Esophagus mucosa (tissue), 1 donor: ENCODE data around the gene PIK3R2. TPM values are rescaled to one million over a fixed set of nuclear protein-coding genes. Genes with fewer than 3 reads are reported as not detected.
"Not testable (repeated sequence)": the region's sequence is repeated elsewhere in the genome, so short reads cannot be mapped to it uniquely, and the experiment has no call there.

ENCODE experiments used
- ATAC-seq: fragments of 200-7000 bp; cut with Tn5 transposase; one replicate; pipeline ENCODE4 v1.9.1; 2020
- total RNA-seq: library from RNA; stranded (reverse); gene quantifications from one replicate; pipeline ENCODE4 v1.2.4, GENCODE V29; 2023
- donor health status: DM: yes; HTN: yes; CAD: no.

Gene PIK3R2
- total RNA-seq, 1 donor from 2014 or later = 35.6 TPM

DNA sequence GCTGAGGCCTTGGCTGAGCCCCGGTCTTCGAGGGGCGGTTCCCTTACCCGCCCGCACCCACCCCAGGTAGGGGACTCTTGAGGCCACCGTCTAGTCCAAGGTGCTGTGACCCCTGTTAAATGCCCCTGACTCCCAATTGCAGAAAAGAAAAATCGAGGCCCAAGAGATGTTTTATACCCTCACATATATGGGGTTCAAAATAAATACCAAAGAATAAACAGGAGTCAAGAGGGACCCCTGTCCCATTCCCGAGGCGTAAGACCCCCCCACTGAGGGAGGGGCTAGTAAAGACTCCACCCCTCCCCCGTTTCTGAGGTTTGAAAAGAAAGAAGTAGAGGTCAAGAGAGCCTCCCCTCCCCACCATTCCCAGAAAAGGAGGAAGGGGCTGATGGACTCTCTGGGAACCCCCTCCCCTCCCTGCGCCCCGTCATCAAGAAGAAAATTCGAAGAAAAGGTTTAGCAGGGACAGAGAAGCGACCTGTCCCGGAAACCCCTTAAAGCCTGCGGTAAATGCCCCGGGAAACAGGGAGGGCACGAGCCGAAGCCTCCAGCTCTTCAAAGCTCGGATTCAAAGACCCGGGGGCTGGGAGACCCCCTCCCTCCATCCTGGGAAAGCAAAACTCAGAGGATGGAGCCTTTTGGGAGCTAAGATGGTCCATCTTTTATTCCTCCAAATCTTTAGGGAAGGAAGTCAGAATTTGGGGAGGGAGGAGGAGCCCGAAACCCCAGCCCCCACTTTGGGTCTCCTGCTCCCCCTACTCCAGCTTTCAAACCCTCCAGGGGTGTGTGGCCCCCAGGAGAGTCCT is 51.6 kb downstream of the PIK3R2 start:
- ATAC-seq = peak; percentile 1

DNA sequence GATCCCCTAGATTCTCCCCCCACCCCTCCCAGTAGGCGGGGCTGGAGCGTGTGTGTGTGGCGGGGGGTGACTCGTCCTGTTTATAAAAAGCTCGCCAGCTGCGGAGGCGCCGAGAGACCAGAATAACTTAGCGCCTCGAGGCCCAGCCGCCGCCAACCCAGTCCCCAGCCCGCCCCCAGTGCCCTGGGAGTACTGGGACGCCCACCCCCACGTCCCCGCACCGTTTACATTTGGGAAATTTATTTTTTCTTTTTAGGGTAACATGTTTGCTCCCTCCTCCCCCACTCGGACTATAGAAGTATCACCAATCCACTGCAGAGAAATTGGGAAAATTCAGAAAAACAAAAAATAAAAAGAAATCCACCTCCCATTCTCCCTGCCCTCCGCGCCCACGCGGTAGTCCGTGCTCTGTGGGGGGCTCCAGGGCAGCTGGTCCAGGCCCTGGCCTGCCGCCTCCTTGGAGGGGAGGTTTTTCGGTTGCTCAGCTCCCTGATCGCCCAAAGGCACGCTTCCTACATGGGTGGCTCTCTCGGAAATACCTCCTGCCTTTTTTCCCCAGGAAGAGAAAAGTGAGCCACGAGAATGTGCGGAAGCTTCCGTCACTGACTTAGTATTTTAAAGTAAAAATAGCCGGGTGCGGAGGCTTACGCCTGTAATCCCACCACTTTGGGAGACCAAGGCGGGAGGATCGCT is 52.4 kb downstream of the PIK3R2 start:
- ATAC-seq = peak; percentile 6

DNA sequence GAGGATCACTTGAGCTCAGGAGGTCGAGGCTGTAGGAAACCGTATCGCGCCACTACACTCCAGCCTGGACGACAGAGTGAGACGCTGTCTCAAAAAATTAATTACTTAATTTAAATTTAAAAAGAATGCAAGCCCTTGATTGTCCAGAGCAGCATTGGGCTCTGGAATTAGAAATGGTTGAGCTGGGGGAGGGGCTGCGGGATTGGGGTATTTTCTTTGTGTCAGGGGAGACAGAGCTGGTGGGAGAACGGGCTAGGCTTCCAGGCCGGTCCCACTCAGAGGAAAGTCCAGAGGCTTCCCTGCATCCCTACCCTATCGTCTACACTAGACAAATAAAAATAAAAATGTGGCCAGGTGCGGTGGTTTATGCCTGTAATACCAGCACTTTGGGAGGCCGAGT is 53.1 kb downstream of the PIK3R2 start:
- no peak for ATAC-seq

DNA sequence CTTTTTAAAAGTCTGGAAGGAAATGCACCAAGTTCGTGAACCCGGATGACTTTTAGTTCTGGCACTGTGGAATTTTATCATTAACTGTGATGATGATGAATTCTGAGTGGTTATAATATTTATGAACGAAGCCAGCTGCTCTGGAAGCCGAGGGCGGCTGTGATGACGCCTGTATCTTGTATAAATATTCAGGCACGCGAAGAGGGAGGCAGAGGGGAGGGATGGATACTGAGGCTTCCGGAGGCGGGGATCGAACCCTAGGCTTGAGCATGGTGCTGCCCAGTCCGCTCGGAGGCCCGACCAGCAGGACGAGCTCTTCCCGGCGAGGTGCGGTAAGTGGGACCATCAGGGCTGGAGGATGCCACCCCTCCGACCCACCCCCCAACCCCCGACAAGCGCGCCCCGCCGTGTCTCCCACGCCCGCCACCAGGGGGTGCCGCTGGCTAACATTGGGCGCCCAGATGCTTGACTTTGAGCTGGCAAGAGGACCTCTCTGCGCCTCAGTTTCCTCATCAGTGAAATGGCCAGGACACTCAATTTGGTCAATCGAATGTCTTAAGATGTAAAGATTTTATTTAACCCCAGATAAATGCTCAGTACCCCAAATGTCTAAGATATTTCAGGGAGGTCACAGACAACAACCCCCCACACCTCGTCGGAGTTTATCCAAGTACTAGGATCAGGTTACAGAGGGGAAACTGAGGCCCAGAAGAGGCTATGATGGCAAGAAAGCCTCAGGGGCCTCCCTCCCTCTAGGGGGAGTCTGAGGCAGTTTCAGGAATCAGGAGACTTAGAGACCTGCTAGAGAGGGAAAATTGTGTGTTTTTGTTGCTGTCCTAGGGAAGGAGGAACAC is 55.4 kb downstream of the PIK3R2 start:
- ATAC-seq = no peak

DNA sequence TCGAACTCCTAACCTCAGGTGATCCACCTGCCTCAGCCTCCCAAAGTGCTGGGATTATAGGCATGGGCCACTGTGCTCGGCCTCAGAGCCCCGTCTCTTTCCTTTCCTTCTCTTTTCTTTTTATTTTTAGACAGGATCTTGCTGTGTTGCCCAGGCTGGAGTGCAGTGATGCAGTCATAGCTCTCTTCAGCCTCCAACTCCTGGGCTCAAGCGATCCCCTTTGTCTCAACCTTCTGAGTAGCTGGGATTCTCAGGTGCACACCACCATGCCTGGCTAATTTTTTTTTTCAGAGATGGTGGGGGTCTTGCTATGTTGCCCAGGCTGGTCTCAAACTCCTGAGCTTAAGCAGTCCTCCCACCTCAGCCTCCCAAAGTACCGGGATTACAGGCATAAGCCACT is 56.9 kb downstream of the PIK3R2 start:
- ATAC-seq = not testable (repeated sequence)

DNA sequence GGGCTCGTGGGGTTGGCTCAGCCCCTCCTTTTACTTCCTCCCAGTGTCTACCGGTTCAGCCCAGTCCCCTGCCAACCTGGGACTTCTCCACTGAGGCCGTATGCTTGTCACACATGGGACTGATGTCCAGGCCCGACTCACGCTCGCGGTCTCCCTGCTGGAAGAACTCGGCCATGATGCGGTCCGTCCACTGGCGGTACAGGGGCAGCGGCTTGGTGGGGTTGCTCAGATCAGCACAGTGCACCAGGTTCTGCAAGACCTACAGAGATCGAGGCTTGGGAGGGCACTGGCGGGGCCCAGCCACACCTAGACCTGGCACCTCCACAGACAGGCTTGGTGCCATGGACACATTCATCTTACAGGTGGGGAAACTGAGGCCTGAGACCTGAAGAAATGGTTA is 58.7 kb downstream of the PIK3R2 start:
- ATAC-seq = peak; percentile 6

DNA sequence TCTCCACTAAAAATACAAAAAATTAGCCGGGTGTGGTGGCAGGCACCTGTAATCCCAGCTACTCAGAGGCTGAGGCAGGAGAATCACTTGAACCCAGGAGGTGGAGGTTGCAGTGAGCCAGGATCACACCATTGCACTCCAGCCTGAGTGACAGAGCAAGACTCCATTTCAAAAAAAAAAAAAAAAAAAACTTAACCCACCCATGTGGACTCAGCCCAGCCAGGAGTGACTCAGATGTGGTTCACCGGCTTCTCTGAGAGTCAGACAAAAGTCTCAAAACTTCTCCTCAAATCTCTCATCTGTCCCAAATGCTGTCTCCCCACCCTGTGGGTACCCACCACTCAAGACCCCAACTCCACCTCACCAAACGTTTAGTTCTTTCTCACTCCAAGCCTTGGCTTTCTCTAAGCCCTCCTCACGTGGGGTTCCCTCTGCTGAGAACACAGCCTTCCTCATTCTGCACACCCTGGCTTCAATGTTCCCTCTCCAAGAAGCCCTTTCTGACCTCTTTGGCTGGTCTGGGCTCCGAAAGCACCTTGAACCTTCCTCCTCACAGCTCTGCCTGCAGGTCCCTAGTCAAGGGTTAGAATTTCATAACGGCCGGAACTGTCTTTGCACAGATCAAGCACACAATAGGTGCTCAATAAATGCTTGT is 61.9 kb downstream of the PIK3R2 start:
- ATAC-seq = no peak

DNA sequence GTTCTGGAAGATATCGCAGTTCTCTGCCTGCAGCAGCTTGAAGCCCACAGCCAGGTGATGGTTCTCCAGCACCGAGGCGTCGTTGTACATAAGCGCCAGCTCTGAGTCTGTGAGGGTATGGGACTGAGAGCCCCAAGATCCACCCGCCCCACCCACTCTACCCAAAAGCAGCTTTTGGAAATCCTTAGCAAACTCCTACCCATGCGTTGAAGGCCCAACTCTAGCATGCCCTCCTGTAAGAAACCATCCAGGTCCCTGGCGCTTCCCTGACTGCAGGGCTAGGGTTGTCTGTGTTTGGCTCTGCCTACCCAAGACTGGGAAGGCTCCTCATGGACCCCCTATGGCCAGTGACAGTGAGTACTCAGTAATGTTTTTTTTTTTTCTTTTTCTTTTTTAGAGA is 63.8 kb downstream of the PIK3R2 start:
- no peak for ATAC-seq

DNA sequence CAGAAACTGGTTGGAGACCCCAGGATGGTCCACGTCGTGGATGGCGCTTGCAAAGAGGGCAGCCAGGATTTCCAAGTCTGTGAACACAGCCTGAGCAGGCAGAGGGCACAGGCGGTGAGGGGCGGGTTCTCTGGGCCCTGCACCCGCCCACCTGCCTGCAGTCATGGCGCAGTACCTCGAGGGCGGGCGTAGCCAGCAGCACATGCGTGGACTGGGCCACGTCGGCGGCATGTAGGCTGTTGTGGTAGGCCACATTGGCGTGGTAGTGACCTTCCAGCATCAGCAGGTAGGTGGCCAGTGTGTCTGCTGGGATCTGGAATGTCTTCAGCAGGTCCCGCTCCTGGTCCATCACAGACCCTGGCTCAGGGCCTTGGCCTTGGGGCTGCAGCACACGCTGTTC is 65.2 kb downstream of the PIK3R2 start:
- ATAC-seq = peak; percentile 6

DNA sequence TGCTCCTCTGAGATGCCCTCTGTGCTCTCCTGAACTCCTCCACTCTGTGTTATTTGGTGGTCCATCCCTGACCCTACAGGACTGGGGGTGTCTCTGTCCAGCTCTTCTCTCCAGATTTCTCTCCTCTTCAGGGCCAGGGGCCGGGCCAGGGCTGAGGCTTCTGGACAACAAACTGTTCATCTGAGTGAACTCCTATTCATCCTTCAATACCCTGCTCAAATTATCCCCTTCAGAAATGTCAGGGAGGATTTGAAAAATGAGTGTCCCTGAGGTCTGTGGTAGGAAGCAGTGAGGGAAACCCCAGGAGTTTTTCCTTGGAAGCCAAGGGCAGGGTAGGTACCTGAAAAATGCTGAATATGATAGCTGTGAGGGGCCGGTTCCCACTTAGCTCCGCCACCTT is 65.6 kb downstream of the PIK3R2 start:
- no peak for ATAC-seq

Other genes with a start within 250 kb of the PIK3R2 start
- gene CCDC124, start 220.1 kb upstream of the PIK3R2 start, total RNA-seq = 52.5 TPM
- gene KCNN1, start 186.1 kb upstream of the PIK3R2 start, total RNA-seq = not detected
- gene ARRDC2, start 145.0 kb upstream of the PIK3R2 start, total RNA-seq = 6.3 TPM
- 0.36 TPM for gene IL12RB1, start 66.2 kb upstream of the PIK3R2 start, total RNA-seq
- 3.2 TPM for gene MAST3, start 55.4 kb upstream of the PIK3R2 start, total RNA-seq
- 17.0 TPM for gene IFI30, start 20.6 kb downstream of the PIK3R2 start, total RNA-seq
- gene MPV17L2, start 40.1 kb downstream of the PIK3R2 start, total RNA-seq = 6.8 TPM
- gene RAB3A, start 50.9 kb downstream of the PIK3R2 start, total RNA-seq = 1.1 TPM
- 0.16 TPM for gene PDE4C, start 73.3 kb downstream of the PIK3R2 start, total RNA-seq
- 0.56 TPM for gene IQCN, start 121.3 kb downstream of the PIK3R2 start, total RNA-seq
- gene JUND, start 128.5 kb downstream of the PIK3R2 start, total RNA-seq = 61.5 TPM
- gene LSM4, start 169.9 kb downstream of the PIK3R2 start, total RNA-seq = 85.0 TPM
- 5.5 TPM for gene PGPEP1, start 187.4 kb downstream of the PIK3R2 start, total RNA-seq
- gene GDF15, start 233.0 kb downstream of the PIK3R2 start, total RNA-seq = 3.9 TPM
- 0.48 TPM for gene LRRC25, start 244.5 kb downstream of the PIK3R2 start, total RNA-seq